HG03521 (cell line): ENCODE results near the gene HPS4.
"Not testable (repeated sequence)": the region's sequence is repeated elsewhere in the genome, so short reads cannot be mapped to it uniquely, and the experiment has no call there.

ENCODE experiments used
- ATAC-seq: cut with Tn5 transposase; IDR thresholded peaks from one replicate; pipeline ENCODE4 v1.9.1; 2021; ENCODE audit warnings: mild to moderate bottlenecking, moderate library complexity; ENCODE audit not compliant: unreplicated experiment

The HPS4 gene

DNA sequence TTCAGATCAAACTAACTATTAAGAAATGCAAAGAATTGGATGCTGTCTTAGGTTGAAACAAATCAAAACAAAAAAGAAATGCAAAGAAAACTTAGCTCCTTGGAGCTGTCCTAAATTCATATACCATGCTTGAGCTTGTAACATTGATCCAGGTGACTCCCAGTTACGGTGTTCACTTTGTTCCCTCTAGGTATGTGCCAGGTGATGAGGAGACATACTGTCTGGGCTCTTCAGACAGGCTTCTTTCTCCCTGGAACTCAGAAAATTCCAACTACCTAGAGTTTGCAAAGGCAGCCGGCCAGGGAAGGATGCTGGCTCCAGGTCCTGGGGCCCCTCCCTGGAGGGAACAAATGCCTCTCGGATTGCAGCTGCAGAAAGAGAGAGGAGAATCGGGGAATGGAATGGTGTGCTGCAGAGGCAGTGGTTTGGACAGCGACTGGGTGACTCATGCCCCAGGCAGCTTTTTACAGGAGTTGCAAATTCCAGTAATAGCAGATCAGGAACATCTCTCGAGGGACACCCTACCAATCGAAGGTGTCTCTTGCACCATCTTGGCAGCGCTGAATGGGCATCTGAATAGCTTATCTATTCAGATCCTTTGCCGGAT is 66.8 kb downstream of the HPS4 start:
- no peak for ATAC-seq

- ATAC-seq = no peak
Observed at GRCh38 chr22:26416256-26416655, 67.3 kb downstream of the HPS4 start.

GRCh38 chr22:26414347-26414746 is 69.2 kb downstream of the HPS4 start:
- ATAC-seq = no peak

DNA sequence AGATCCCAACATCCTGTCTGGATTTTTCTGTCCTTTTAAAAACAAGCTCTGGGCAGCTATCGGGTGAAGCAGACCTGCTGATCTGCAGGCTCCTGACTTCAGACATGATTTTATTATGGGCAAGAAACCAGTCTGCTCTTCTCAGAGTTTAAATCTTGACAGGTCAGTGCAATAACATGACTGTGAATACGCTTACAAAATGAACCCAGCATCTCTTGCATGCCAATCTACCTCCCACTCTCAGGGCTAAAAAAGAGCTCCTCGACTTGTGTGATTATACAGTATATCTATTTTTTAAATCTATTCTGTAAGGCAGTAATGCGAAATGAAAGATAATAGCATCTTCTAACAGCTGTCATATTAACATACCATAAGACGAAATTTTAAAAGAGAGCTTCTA is 73.2 kb downstream of the HPS4 start:
- ATAC-seq = no peak

DNA sequence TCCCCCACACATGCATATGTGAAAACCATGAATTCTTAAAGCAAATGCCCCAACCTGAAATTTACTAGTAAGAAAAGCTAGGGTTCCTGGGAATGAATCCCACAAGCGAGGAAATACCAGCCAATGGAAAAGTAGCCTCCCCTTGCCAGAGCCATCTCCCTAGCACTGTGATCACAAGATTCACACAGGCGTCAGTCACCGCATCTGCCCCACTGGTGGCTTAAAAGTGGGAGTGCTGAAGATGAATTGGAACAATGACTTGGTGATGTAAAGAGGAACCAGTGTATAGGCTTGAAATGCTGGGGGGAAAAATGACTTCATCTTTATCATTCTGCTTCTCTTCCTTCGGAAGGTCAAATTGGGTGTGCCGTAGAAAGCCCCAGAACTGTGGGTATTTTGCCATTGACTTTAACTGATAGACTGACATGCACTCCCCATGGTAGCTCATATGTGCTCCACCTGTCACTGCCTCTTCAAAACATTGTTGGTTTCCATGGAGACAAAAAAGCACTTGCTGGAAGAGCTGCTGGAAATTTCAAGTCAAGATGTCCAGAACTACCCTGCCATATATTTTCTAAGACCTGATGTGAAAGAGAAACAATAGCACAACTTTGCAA is 73.8 kb downstream of the HPS4 start:
- no peak for ATAC-seq

- ATAC-seq = not testable (repeated sequence)
Observed at GRCh38 chr22:26408562-26409220, 74.9 kb downstream of the HPS4 start.

- ATAC-seq = no peak
Observed at GRCh38 chr22:26406118-26406517, 77.5 kb downstream of the HPS4 start.

- ATAC-seq = no peak
Observed at GRCh38 chr22:26404851-26405421, 78.6 kb downstream of the HPS4 start.

DNA sequence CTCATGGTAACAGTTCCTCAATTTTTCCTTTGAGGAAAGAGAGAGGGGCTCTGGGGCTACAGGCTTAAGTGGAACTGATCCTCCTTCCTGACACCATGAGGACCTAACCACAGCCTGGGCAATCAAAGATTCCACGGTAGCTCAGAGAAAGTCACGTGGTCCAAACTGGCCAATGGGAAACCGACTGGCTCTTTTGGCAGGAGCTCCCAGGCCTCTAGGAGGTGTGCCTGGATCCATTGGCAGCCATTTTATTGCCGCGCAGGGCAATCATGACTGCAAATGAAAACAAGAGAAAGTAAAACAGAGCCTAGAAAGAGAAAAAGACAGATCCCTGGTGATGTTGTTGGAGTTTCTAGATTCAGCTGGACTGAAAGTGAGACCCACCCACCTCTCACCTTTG is 81.9 kb downstream of the HPS4 start:
- ATAC-seq = no peak
